GM12801 (cell line): Measurements from ENCODE around the gene RAP1GAP2.

Experiments used
- CTCF ChIP-seq: IDR thresholded peaks from one replicate; pipeline ENCODE4 v1.5.1; 2011; ENCODE audit warnings: control low read depth; ENCODE audit not compliant: insufficient read length; ENCODE audit errors: extremely low read depth

Gene RAP1GAP2

GRCh38 chr17:2799653-2800052 is 3.4 kb downstream of the RAP1GAP2 start:
- TF ChIP-seq CTCF: no peak

- no peak for TF ChIP-seq CTCF
Measured at GRCh38 chr17:2800367-2800766, 4.1 kb downstream of the RAP1GAP2 start.

GRCh38 chr17:2801841-2802240 is 5.6 kb downstream of the RAP1GAP2 start:
- TF ChIP-seq CTCF: no peak

GRCh38 chr17:2802574-2802973 is 6.3 kb downstream of the RAP1GAP2 start:
- no peak for TF ChIP-seq CTCF

GRCh38 chr17:2803386-2803785 is 7.1 kb downstream of the RAP1GAP2 start:
- no peak for TF ChIP-seq CTCF

GRCh38 chr17:2803971-2804370 is 7.7 kb downstream of the RAP1GAP2 start:
- no peak for TF ChIP-seq CTCF

GRCh38 chr17:2804912-2805311 is 8.7 kb downstream of the RAP1GAP2 start:
- TF ChIP-seq CTCF: no peak

GRCh38 chr17:2805961-2806360 is 9.7 kb downstream of the RAP1GAP2 start:
- TF ChIP-seq CTCF: no peak
